GM18867 (cell line): ENCODE results near the gene MRLN.
"Not testable (repeated sequence)": the region's sequence is repeated elsewhere in the genome, so short reads cannot be mapped to it uniquely, and the experiment has no call there.

Experiments
- ATAC-seq: cut with Tn5 transposase; IDR thresholded peaks from one replicate; pipeline ENCODE4 v1.9.1; 2021; ENCODE audit warnings: mild to moderate bottlenecking, moderate library complexity; ENCODE audit not compliant: unreplicated experiment

The MRLN gene

GRCh38 chr10:59753267-59753666 is at the start of gene MRLN:
TSS of gene MRLN (minus strand) at chr10:59753455.
- no peak for ATAC-seq

GRCh38 chr10:59801171-59801570 is 47.9 kb upstream of the MRLN start:
- ATAC-seq = no peak

- no peak for ATAC-seq
These were observed 46.2 kb upstream of the MRLN start for GRCh38 chr10:59799421-59799820.

GRCh38 chr10:59793919-59794318 is 40.7 kb upstream of the MRLN start:
- ATAC-seq = no peak

GRCh38 chr10:59792812-59793211 is 39.6 kb upstream of the MRLN start:
- no peak for ATAC-seq

- no peak for ATAC-seq
These were observed 38.3 kb upstream of the MRLN start for GRCh38 chr10:59791601-59792000.

- not testable (repeated sequence) for ATAC-seq
These were observed 36.8 kb upstream of the MRLN start for GRCh38 chr10:59790080-59790479.

GRCh38 chr10:59788914-59789313 is 35.7 kb upstream of the MRLN start:
- not testable (repeated sequence) for ATAC-seq

GRCh38 chr10:59787032-59787431 is 33.8 kb upstream of the MRLN start:
- not testable (repeated sequence) for ATAC-seq

- ATAC-seq = not testable (repeated sequence)
These were observed 32.2 kb upstream of the MRLN start for GRCh38 chr10:59785476-59785875.

- ATAC-seq = no peak
These were observed 28.3 kb upstream of the MRLN start for GRCh38 chr10:59781511-59781910.

- ATAC-seq = no peak
These were observed 26.7 kb upstream of the MRLN start for GRCh38 chr10:59779756-59780533.

- ATAC-seq = no peak
These were observed 21.2 kb upstream of the MRLN start for GRCh38 chr10:59774451-59774850.

- ATAC-seq = no peak
These were observed 19.8 kb upstream of the MRLN start for GRCh38 chr10:59773088-59773487.

GRCh38 chr10:59771162-59771807 is 18.0 kb upstream of the MRLN start:
- ATAC-seq = no peak

GRCh38 chr10:59770689-59771088 is 17.4 kb upstream of the MRLN start:
- ATAC-seq = no peak

- ATAC-seq = no peak
These were observed 9.2 kb upstream of the MRLN start for GRCh38 chr10:59762505-59762904.

GRCh38 chr10:59757966-59758365 is 4.7 kb upstream of the MRLN start:
- no peak for ATAC-seq

- ATAC-seq = no peak
These were observed 1.7 kb upstream of the MRLN start for GRCh38 chr10:59754951-59755350.

GRCh38 chr10:59752278-59752940 is 846 bp downstream of the MRLN start:
- ATAC-seq = no peak

- no peak for ATAC-seq
These were observed 2.9 kb downstream of the MRLN start for GRCh38 chr10:59750155-59750945.
